ENCODE results near the gene XRCC6.
A peak's percentile ranks its signal among the peaks of the same experiment; 100 is the strongest.
"Not testable (repeated sequence)": the region's sequence is repeated elsewhere in the genome, so short reads cannot be mapped to it uniquely, and the experiment has no call there.

XRCC6 gene

DNA sequence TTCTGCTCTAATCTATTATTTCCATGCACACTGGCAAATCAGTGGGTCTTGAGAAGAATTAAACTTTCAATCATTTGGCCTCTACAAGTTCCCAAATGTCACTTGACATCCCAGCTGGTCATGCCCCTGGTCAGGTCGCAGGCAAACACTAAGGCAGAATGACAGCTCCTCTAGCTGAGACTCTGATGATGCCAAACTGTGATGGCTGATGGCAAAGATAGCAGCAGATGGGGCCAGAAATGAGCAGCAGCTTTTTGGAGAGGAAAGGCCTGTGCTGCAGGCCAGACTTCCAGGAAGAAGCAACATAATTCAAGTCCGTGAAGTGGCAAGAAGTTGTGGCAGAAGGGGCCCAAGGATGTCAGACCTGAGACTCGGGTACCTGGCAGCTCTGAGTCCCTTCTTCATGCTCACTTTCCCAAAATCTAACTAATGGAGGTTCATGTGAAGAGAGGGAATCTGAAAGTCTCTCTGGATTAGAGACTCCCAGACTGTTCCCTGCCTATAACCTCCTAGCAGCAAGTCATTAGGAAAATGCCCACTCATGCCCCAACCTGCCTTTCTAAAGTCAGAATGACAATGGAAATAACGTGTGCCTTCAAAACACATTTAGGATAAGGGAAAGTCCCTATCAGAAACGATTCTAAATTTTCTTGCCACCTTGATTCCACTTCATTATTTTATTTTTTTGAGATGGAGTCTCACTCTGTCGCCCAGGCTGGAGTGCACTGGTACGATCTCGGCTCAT lies 22.0 kb upstream of the XRCC6 start:
- DNase-seq, result no peak

DNA sequence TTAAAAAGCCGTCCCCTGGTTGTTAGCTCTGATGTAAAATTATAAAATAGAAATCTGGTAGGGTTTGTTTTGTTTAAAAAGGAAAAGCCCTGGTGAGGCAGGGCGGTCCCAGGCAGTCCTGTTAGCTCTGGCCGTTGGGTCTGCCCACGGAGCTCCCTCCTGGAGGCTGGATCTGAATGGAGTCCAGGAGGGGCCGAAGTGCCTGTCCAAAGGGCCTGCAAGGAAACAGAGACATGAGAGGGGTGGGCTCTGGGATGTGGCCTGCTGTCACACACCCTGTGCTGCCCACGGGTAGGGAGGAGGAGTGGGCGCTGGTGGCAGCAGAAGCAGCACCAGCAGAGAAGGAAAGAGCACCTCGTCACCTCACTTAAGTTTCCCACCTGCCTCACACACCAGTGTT lies 20.1 kb upstream of the XRCC6 start:
- no peak for DNase-seq

DNA sequence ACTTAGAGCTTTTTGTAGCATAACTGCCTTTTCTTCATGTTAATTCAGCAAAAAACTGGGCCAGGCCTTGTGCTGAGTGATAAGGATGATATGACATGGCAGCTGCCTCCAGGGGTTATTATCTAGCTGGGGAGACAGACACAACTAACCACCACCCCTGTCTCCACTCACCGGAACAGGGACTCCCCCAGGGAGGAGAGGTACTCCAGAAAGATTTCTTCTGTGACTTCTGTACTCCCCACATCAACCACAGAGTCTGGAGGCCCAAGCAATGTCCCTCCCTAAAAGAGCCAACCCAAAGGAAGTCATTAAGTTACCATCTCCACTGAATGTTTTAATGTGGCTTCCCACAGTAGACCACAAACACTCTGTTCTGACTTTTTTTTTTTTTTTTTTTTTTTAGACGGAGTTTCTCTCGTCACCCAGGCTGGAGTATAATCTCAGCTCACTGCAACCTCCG lies 17.2 kb upstream of the XRCC6 start:
- no peak for DNase-seq

DNA sequence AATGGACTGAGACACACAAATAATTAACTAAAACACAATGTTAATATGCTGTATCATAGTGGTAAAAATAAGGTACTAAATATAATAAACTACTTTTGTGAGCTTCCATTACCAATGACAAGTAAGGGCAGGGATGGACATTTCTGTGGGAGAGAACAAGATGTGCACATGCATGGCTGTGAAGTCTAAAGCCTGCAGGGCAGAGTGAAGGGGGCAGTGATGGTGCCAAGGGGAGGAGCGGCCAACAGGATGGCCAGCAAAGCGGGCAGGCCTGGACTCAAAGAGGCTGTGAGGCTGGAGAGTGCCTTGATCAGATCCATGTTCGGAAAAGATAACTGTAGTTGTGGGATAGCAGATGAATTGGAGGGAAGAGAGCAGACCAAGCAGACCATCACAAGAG lies 12.7 kb upstream of the XRCC6 start:
- no peak for DNase-seq

DNA sequence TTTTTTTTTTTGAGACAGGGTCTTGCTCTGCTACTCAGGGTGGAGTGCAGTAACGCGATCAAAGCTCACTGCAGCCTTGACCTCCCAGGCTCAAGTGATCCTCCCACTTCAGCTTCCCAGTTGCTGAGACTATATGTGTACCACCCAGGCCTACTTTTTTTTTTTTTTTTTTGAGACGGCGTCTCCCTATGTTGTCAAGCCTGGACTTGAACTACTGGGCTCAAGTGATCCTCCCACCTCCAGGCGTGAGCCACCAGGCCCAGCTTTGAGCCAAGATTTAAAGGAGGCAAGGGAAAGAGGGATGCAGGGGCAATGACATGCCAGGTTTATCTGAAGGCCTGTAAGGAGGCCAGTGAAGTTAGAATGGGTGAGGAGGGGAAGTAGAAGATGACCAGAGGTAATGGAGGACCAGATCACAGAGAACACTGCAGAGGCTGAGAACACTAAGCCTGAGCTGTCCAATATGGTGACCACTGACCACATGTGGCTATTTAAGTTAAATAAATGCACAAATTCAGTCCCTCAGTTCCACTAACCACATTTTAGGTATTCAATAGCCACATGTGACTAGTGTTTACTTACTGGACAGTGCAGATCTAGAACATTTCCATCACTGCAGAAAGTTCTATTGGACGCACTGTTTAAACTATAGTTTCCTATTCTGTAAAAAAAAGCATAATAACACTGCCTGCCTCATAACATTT lies 8.3 kb upstream of the XRCC6 start:
- DNase-seq, result no peak

DNA sequence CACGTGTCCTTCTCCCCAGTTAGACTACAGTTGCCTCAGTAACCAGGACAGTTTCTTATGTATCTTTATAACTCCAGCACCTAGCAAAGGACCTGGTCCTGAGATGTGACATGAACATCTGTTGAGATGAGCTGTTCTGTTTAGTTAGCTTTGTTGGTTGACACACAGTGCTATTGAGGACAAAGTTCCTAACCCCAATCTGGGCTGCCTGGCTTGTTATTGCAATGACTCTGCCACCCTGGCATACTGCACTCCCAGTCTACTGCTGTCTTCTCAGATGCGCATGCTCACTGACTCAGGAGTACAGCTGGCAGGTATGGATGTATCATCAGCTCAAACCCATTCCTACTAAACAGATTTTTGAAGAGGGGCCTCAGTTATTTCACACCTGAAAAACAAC lies 7.6 kb upstream of the XRCC6 start:
- no peak for DNase-seq

DNA sequence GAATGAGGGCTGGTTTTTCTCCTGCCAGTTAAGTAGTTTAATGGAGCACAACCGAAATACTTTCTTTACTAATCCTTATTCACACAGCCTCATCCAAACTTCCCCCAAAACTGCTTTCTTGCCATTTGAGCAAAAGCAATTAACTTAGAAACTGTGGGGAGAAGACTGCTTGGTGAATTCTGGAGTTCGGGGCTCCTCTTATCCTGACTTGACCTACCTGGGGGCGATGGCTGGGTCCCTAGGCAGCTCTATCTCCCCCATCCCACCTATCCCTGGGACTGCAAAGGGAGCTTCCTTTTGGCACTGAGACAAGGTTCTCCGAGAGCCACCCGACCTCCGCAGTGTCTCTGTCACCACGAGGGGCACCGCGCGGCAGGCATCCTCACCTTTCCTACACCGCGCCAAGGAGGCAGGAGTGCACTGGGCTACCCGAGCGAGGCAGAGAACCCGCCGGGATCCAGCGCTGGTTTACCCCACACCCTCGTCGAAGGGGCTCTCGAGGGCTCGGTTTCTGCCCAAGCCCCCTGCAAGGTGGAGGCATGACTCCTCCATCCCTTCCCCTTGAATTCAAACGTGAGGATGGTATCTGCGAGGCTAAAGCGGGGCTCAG lies 1.0 kb upstream of the XRCC6 start:
- peak; percentile 51 for DNase-seq

DNA sequence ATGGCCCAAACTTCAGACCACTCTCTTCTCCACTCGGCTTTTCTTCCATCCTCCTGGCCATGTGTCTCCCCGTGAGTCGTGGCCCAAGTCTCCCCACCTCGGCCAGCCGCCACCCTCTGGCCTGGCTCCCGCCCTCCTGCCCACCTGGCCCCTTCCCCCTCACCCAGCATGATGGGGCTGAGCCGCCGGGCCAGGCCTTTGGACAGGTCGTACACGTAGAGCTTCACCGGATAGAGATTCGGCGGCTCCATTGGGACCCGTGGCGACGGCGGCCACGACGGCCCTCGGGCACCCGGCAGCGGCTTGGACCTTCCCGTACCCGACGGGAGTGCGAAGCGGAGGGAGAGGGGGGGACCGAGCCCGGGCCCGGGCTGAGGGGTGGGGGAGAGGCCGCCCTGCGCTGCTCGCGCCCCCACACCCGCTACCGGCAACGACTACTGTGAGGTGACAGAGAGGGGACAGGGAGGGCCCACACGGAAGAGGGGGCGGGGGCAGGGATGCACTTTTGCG lies 451 bp upstream of the XRCC6 start, which contains the start of gene DESI1:
Gene DESI1, minus strand, starts transcription at position 455 of the 510 bp plus-strand sequence. Its CDS starts 204 bp downstream, at position 251.
- DNase-seq, result peak; percentile 33

DNA sequence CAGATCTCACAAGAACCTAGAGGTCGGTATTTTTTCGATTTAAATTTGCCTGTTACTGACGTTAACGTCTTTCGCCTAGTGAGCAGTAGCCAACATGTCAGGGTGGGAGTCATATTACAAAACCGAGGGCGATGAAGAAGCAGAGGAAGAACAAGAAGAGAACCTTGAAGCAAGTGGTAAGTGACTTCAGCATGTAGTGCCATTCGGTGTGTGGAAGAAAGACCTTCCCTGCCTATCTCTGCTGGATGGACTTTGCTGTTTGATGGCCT lies 750 bp downstream of the XRCC6 start:
- DNase-seq, result no peak

DNA sequence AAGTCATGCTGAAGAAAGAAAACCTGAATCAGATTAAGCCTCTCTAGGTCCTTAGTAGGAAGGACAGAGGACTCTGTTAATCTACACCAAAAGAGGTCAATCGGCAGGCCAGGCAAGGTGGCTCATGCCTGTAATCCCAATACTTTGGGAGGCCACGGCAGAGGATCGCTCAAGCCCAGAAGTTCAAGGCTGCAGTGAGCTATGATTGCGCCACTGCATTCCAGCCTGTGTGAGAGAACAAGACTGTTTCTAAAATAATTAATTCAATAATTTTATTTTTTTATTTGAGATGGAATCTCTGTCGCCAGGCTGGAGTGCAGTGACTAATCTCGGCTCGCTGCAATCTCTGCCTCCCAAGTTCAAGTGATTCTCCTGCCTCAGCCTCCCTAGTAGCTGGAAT lies 4.5 kb downstream of the XRCC6 start:
- no peak for DNase-seq

DNA sequence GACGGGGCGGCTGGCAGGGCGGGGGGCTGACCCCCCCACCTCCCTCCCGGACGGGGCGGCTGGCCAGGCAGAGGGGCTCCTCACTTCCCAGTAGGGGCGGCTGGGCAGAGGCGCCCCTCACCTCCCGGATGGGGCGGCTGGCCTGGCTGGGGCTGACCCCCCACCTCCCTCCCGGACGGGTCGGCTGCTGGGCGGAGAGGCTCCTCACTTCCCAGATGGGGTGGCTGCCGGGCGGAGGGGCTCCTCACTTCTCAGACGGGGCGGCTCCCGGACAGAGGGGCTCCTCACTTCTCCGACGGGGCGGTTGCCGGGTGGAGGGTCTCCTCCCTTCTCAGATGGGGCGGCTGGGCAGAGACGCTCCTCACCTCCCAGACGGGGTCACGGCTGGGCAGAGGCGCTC lies 10.0 kb downstream of the XRCC6 start:
- not testable (repeated sequence) for DNase-seq

DNA sequence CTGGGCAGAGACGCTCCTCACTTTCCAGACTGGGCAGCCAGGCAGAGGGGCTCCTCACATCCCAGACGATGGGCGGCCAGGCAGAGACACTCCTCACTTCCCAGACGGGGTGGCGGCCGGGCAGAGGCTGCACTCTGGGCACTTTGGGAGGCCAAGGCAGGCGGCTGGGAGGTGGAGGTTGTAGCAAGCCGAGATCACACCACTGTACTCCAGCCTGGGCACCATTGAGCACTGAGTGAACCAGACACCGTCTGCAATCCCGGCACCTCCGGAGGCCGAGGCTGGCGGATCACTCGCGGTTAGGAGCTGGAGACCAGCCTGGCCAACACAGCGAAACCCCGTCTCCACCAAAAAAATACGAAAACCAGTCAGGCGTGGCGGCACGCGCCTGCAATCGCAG lies 10.5 kb downstream of the XRCC6 start:
- not testable (repeated sequence) for DNase-seq

DNA sequence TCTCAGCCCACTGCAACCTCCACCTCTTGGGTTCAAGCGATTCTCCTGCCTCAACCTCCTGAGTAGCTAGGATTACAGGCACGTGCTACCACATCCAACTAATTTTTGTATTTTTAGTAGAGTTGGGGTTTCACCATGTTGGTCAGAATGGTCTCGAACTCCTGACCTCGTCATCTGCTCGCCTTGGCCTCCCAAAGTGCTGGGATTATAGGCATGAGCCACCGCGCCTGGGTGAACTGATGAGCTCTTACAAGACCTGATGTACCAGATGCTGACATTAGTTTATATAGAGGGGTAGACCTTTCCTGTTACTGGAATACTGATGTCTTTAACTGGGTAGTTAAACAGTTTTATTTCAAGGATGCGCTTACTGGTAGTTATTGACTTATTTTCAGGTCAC lies 13.5 kb downstream of the XRCC6 start:
- DNase-seq, result not testable (repeated sequence)

DNA sequence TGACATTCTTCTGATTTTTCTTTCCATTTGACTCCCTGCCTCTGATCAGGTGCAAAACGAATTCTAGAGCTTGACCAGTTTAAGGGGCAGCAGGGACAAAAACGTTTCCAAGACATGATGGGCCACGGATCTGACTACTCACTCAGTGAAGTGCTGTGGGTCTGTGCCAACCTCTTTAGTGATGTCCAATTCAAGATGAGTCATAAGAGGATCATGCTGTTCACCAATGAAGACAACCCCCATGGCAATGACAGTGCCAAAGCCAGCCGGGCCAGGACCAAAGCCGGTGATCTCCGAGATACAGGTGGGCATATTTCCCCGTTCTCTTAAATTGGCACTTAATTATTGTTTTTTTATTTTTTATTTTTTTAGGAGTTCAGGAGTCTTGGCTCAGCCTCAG lies 15.4 kb downstream of the XRCC6 start:
- DNase-seq, result no peak

DNA sequence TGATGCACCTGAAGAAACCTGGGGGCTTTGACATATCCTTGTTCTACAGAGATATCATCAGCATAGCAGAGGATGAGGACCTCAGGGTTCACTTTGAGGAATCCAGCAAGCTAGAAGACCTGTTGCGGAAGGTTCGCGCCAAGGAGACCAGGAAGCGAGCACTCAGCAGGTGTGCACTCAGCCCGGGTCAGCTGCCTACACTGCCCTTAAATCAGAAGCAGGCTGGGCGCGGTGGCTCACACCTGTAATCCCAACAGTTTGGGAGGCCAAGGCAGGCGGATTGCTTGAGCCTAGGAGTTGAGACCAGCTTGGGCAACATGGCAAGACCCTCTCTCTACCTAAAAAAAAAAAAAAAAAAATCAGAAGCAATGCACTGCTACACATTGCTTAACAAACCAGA lies 16.5 kb downstream of the XRCC6 start:
- not testable (repeated sequence) for DNase-seq

DNA sequence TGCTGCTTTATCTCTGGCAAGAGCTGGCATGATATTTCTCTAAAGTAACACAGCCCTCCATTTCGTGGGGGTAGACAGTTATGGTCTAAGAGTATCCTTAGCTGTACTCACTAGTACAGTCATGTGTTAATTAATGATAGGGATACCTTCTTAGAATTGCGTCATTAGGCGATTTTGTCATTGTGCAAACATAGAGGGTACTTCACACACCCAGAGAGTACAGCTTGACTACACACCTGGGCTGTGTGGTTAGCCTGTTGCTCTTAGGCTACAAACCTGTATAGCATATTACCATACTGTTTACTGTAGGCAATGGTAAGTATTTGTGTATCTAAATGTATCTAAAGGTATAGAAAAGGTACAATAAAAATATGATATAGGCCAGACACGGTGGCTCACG lies 17.0 kb downstream of the XRCC6 start:
- DNase-seq, result no peak

DNA sequence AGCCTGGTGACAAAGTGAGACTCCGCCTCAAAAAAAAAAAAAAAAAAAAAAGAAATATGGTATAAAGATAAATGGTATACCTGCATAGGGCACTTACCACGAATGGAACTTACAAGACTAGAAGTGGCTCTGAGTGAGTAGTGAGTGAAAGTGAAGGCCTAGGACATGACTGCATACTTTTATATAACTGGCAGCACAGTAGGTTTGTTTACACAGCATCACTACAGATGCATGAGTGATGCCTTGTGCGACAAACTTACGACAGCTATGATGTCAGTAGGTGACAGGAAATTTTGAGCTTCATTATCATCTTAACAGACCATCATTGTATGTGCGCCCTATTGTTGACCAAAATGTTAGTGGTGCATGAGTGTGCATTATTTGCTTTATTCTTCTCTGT lies 17.7 kb downstream of the XRCC6 start:
- DNase-seq, result no peak

DNA sequence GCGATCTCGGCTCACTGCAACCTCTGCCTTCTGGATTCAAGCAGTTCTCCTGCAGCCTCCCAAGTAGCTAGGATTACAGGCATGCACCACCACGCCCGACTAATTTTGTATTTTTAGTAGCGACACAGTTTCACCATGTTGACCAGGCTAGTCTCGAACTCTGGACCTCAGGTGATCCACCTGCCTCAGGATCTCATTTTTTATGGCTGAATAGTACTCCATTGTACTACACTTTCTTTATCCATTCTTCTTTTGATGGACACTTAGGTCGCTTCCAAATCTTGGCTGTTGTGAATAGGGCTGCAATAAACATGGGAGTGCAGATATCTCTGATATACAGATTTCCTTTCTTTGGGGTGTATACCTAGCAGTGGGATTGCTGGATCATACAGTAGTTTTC lies 20.8 kb downstream of the XRCC6 start:
- no peak for DNase-seq

DNA sequence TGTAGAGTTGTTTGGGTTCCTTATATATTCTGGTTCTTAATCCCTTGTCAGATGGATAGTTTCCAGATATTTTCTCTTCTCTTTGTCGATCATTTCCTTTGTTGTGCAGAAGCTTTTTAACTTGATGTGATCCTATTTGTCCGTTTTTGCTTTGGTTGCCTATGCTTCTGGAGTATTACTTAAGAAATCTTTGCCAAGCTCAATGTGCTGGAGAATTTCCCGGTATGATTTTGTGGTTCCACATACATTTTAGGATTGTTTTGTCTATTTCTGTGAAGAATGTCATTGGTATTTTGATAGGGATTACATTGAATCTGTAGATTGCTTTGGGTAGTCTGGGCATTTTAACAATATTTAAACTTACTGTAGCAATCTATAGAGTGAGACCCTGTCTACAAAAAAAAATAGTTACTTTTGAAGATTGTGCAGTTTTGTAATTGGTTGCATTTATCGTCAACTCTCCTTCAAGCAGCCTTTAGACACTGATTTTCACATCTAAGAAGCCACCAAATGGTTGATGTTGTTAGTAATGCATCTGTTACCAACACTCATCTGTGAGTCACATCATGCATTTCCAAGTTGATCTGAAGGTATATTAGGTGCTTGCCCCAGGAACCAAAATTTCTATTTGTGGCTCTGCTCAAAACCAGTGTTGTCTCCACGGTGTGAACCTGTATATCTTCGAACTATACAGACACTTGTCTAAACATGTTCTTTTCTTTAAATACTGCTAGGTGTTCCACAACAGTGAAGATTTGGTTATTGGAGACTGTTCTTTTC lies 21.4 kb downstream of the XRCC6 start:
- no peak for DNase-seq

DNA sequence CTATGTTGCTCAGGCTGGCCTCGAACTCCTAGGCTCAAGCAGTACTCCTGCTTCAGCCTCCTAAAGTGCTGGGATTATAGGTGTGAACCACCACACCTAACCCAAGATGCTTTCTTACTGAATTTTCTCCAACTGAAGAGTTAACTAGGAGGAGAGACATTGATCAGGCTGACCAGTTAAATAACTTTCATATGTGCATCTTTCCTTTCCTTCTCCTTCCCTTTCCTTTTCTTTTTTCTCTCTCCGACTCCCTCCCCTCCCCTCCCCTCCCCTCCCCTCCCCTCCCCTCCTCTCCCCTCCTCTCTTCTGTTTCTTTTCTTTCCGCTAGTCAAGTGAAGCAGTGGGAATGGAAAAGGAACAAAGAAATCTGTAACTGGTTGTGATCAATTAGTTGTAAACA lies 26.7 kb downstream of the XRCC6 start:
- no peak for DNase-seq

DNA sequence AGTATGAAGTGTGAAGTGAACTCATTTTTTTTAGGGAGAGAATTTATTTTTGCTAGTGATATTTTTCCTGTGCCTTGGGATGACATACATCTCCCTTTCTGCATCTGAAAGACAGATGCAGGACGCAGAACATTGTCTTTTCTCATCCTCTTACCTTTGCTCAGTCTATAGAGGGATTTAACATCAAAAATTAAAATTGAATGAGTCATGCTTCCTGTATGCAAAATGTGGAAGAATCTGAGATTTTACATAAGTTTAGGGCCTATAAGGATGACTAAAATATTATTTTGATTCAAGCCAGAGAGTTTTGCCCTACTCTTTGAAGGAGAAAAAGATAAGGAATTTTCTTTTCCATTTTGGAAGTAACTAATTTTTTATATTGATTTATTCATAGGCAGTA lies 27.3 kb downstream of the XRCC6 start:
- DNase-seq, result no peak

DNA sequence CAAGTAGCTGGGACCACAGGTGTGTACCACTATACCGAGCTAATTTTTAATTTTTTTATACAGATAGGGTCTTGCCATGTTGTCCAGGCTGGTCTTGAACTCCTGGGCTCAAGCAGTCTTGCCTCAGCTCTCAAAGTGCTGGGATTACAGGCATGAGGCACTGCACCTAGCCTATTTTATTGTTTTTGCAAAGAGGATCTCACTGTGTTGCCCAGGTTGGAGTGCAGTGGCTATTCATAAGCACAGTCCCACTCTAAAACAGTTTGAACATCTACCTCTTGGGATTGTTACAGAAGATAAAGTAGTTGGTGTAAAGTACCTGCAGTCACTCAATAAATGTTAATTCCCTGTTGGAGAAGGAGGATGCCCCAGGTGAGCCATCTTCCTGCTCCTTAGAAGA lies 29.1 kb downstream of the XRCC6 start:
- no peak for DNase-seq

DNA sequence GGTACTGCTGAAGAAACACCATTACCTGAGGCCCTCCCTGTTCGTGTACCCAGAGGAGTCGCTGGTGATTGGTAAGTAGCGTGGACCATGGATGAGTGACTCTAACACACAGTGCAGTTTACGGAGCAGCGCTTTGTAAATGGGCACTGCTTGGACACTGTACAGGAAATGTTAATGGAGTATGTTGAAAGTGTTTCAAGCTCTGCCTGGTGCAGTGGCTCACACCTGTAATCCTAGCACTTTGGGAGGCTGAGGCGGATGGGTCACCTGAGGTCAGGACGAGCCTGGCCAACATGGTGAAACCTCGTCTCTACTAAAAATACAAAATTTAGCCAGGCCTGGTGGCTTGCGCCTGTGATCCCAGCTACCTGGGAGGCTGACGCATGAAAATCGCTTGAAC lies 29.7 kb downstream of the XRCC6 start:
- DNase-seq, result no peak
